ENCODE results near the gene PARPBP. TPM values are rescaled to one million over a fixed set of nuclear protein-coding genes. Genes with fewer than 3 reads are reported as not detected.

The PARPBP gene
- total and polyA plus RNA-seq, 2 of the 13 experiments (the other 11 are each of a cell fraction or from before 2014, with no cell fraction given) = 6.7 to 28.4 TPM

DNA sequence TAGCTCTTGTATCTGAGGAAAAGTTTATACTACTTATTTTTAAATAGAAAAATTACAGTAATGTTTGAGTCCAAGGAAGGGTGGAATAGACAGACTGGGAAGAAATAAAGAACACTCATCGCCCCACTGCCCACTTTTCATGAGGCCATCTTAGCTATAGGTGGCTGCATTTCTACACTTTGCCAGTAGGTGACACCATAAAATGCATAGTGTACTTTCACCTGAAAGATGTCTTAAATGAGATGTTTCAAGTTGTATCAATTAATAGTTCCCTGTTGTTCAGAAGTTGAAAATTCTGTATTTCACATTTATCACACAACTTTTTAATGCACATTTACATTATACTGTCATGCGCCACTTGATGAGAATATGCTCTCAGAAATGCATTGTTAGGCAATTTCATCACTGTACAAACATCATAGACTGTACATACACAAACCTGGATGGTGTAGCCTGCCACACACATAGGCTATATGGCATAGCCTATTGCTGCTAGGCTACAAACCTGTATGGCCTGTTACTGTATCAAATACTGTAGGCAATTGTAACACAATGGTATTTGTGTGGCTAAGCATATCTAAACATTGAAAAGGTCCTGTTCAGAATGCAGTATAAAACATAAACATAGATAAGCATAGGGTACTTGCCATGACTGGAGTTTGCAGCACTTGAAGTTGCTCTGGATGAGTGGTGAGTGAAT, 50.1 kb downstream of the PARPBP start:
- H4K20me1 ChIP-seq (ENCODE audit: insufficient read depth, low read length) = no peaks in the 10 kb centered on the region
- no peak overlapping the region for H3K4me2 ChIP-seq (ENCODE audit: low read depth, low read length)
- intact Hi-C loops (cut with micrococcal nuclease; ENCODE audit: unreplicated experiment) (loop anchor here (1.0 to 2.0 kb wide), 3 partner anchors 231 to 373 kb away; no protein-coding TSS in a partner anchor), in situ Hi-C loops (cut with HindIII; ENCODE audit: extremely low pct_ligation_motif_present, low pct_unique_long_range_greater_than_20kb) (no loop called here)
- H3K27ac ChIP-seq (ENCODE audit: extremely low read length, insufficient read depth, low read length) = no peak overlapping the region
- H3K9me3 ChIP-seq (ENCODE audit: low read length) = no peaks in the 10 kb centered on the region
- BruUV-seq (replicated peaks) = no TSS peak
- ATAC-seq (peak; percentile 72), DNase-seq (ENCODE audit: low spot score) (peak; percentile 9), FAIRE-seq (peak; percentile 59)
- no peak overlapping the region for H3K4me3 ChIP-seq (replicated peaks in 1 of 3; ENCODE audit: insufficient read depth in 1 of 3, low read depth in 2 of 3, low read length in 3 of 3)
- WGBS (ENCODE audit: low lambda C conversion rate) = 98% methylated on average over 2 of the region's 2 CpGs
- no peaks in the 10 kb centered on the region for H3K27me3 ChIP-seq (ENCODE audit: control insufficient read depth in 1 of 2, insufficient read depth in 2 of 2, low read length in 2 of 2)
- H2AFZ ChIP-seq (ENCODE audit: low read length) = no peak overlapping the region
- H3K79me2 ChIP-seq (ENCODE audit: insufficient read depth, low read length) = no peaks in the 10 kb centered on the region
- H3K9ac ChIP-seq (ENCODE audit: insufficient read depth, low read depth, low read length) = no peak overlapping the region
- POLR2A ChIA-PET = interaction anchor here (1.0 kb wide), 1 partner anchor 50 kb away, joined by 3 read pairs; the partner anchor contains the start of genes NUP37 and PARPBP
- CTCF ChIA-PET (ENCODE audit: low intra/inter-chr PET ratio, low total read pairs) = no interaction called here
- H3K4me1 ChIP-seq (ENCODE audit: insufficient read depth, low read length) = no peaks in the 10 kb centered on the region
- no peaks in the 10 kb centered on the region; a peak in 1 of 5 replicates for H3K36me3 ChIP-seq (replicated peaks in 1 of 2; ENCODE audit: control insufficient read depth in 1 of 2, insufficient read depth in 2 of 2, low read length in 2 of 2)
- TF ChIP-seq, protein P1, sequence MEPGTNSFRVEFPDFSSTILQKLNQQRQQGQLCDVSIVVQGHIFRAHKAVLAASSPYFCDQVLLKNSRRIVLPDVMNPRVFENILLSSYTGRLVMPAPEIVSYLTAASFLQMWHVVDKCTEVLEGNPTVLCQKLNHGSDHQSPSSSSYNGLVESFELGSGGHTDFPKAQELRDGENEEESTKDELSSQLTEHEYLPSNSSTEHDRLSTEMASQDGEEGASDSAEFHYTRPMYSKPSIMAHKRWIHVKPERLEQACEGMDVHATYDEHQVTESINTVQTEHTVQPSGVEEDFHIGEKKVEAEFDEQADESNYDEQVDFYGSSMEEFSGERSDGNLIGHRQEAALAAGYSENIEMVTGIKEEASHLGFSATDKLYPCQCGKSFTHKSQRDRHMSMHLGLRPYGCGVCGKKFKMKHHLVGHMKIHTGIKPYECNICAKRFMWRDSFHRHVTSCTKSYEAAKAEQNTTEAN (CRISPR knock-in tag; conservative IDR thresholded peaks at IDR 0.05) = no peak
- TF ChIP-seq, protein P2, sequence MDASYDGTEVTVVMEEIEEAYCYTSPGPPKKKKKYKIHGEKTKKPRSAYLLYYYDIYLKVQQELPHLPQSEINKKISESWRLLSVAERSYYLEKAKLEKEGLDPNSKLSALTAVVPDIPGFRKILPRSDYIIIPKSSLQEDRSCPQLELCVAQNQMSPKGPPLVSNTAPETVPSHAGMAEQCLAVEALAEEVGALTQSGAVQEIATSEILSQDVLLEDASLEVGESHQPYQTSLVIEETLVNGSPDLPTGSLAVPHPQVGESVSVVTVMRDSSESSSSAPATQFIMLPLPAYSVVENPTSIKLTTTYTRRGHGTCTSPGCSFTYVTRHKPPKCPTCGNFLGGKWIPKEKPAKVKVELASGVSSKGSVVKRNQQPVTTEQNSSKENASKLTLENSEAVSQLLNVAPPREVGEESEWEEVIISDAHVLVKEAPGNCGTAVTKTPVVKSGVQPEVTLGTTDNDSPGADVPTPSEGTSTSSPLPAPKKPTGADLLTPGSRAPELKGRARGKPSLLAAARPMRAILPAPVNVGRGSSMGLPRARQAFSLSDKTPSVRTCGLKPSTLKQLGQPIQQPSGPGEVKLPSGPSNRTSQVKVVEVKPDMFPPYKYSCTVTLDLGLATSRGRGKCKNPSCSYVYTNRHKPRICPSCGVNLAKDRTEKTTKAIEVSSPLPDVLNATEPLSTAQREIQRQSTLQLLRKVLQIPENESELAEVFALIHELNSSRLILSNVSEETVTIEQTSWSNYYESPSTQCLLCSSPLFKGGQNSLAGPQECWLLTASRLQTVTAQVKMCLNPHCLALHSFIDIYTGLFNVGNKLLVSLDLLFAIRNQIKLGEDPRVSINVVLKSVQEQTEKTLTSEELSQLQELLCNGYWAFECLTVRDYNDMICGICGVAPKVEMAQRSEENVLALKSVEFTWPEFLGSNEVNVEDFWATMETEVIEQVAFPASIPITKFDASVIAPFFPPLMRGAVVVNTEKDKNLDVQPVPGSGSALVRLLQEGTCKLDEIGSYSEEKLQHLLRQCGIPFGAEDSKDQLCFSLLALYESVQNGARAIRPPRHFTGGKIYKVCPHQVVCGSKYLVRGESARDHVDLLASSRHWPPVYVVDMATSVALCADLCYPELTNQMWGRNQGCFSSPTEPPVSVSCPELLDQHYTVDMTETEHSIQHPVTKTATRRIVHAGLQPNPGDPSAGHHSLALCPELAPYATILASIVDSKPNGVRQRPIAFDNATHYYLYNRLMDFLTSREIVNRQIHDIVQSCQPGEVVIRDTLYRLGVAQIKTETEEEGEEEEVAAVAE (CRISPR knock-in tag; IDR thresholded peaks at IDR 0.05; ENCODE audit: borderline replicate concordance) = no peak
- TF ChIP-seq ZBTB1 (CRISPR knock-in tag; IDR thresholded peaks at IDR 0.05; ENCODE audit: borderline replicate concordance) = no peak
- TF ChIP-seq ZNF589 (CRISPR knock-in tag; conservative IDR thresholded peaks at IDR 0.05) = no peak
- TF ChIP-seq ZNF781 (CRISPR knock-in tag; IDR thresholded peaks at IDR 0.05; ENCODE audit: borderline replicate concordance, not compliant biosample characterization) = no peak
- no peak for TF ChIP-seq RBM22 (optimal IDR thresholded peaks at IDR 0.05; ENCODE audit: low read length)
- TF ChIP-seq, protein P3, sequence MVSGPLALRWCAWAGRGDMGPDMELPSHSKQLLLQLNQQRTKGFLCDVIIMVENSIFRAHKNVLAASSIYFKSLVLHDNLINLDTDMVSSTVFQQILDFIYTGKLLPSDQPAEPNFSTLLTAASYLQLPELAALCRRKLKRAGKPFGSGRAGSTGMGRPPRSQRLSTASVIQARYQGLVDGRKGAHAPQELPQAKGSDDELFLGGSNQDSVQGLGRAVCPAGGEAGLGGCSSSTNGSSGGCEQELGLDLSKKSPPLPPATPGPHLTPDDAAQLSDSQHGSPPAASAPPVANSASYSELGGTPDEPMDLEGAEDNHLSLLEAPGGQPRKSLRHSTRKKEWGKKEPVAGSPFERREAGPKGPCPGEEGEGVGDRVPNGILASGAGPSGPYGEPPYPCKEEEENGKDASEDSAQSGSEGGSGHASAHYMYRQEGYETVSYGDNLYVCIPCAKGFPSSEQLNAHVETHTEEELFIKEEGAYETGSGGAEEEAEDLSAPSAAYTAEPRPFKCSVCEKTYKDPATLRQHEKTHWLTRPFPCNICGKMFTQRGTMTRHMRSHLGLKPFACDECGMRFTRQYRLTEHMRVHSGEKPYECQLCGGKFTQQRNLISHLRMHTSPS (CRISPR knock-in tag; IDR thresholded peaks at IDR 0.05; ENCODE audit: low read depth) = no peak
- TF ChIP-seq ZNF205 (CRISPR knock-in tag; IDR thresholded peaks at IDR 0.05) = no peak
- TF ChIP-seq, protein P4, sequence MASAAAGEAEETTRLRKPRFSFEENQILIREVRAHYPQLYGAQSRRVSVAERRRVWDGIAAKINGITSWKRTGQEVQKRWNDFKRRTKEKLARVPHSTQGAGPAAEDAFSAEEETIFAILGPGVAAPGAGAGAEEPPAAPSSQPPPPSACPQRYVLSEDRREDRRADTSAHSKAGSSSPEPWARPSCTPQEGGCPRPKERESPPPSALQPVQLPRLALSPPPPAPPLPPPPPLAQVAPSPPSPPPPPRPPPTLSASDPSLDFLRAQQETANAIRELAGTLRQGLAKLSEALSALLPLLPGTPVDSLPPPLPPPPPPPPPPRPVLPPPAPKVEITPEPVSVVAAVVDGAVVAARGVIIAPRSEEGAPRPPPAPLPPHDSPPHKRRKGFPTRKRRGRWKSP (CRISPR knock-in tag; IDR thresholded peaks at IDR 0.05) = no peak
- TF ChIP-seq SMC3 (IDR thresholded peaks at IDR 0.05; ENCODE audit: low read length) = peak; percentile 43; the same call in 1 of the 2 replicates
- TF ChIP-seq, protein P5, sequence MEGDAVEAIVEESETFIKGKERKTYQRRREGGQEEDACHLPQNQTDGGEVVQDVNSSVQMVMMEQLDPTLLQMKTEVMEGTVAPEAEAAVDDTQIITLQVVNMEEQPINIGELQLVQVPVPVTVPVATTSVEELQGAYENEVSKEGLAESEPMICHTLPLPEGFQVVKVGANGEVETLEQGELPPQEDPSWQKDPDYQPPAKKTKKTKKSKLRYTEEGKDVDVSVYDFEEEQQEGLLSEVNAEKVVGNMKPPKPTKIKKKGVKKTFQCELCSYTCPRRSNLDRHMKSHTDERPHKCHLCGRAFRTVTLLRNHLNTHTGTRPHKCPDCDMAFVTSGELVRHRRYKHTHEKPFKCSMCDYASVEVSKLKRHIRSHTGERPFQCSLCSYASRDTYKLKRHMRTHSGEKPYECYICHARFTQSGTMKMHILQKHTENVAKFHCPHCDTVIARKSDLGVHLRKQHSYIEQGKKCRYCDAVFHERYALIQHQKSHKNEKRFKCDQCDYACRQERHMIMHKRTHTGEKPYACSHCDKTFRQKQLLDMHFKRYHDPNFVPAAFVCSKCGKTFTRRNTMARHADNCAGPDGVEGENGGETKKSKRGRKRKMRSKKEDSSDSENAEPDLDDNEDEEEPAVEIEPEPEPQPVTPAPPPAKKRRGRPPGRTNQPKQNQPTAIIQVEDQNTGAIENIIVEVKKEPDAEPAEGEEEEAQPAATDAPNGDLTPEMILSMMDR (CRISPR knock-in tag; IDR thresholded peaks at IDR 0.05) = peak; percentile 73
- TF ChIP-seq PHF21A (CRISPR knock-in tag; IDR thresholded peaks at IDR 0.05) = no peak
- no peak for TF ChIP-seq MED13 (CRISPR knock-in tag; IDR thresholded peaks at IDR 0.05)
